Fibroblast of the aortic adventitia (primary cell): ENCODE data around the gene NHERF2. TPM values are rescaled to one million over a fixed set of nuclear protein-coding genes. Genes with fewer than 3 reads are reported as not detected.

Experiments used
- DNase-seq: peaks from one replicate; pipeline ENCODE4 v3.0.0-alpha.2; 2010; ENCODE audit warnings: low read depth
- H3K4me3 ChIP-seq: 2 replicates; pipeline ENCODE4 v1.5.1; 2011; ENCODE audit warnings: low read depth, mild to moderate bottlenecking, control low read depth, low read length, moderate library complexity
- CTCF ChIP-seq: IDR thresholded peaks from 2 replicates; pipeline ENCODE4 v1.5.1; 2011; ENCODE audit warnings: mild to moderate bottlenecking, low read length, control low read depth, inconsistent platforms; ENCODE audit not compliant: insufficient read depth
- small RNA-seq: library from RNA; depleted of rRNA; stranded (forward); fragments of <200 nt; gene quantifications from one replicate; pipeline ENCODE3, GENCODE V24; 2012
- total RNA-seq: library from RNA; depleted of rRNA; stranded (reverse); fragments of >200 nt; gene quantifications from 2 replicates; pipeline ENCODE4 v1.2.3, GENCODE V29; 2012; ENCODE audit warnings: low replicate concordance

Gene NHERF2
- total RNA-seq, 1 donor = 26.3 TPM

- TF ChIP-seq CTCF = no peak
- no peak overlapping the region for H3K4me3 ChIP-seq
- no peak for DNase-seq
Measured at GRCh38 chr16:2087748-2088631, 61.3 kb downstream of the NHERF2 start.

Small RNA genes within 50 kb of the gene (small RNA-seq; reads per million reads assigned to genes)
- gene RN7SL219P = not detected

Other genes starting within 250 kb of the NHERF2 start
- gene SPSB3, start 244.3 kb upstream of the NHERF2 start, total RNA-seq = 21.6 and 34.8 TPM in 2 replicates
- gene NUBP2, start 243.9 kb upstream of the NHERF2 start, total RNA-seq = 21.8 and 44.6 TPM in 2 replicates
- 0.16 and 0.27 TPM in 2 replicates for gene IGFALS, start 233.2 kb upstream of the NHERF2 start, total RNA-seq
- gene HAGH, start 200.1 kb upstream of the NHERF2 start, total RNA-seq = 12.1 and 21.9 TPM in 2 replicates
- 36.7 and 204 TPM in 2 replicates for gene FAHD1, start 199.7 kb upstream of the NHERF2 start, total RNA-seq
- gene MEIOB, start 154.7 kb upstream of the NHERF2 start, total RNA-seq = 0.09 TPM in 1 of 2 replicates, not detected in the other
- gene HS3ST6, start 108.5 kb upstream of the NHERF2 start, total RNA-seq = not detected in 2 replicates
- 6.4 and 14.3 TPM in 2 replicates for gene MSRB1, start 83.7 kb upstream of the NHERF2 start, total RNA-seq
- gene RPL3L, start 72.2 kb upstream of the NHERF2 start, total RNA-seq = not detected in 2 replicates
- gene NDUFB10, start 67.4 kb upstream of the NHERF2 start, total RNA-seq = 56.1 and 105 TPM in 2 replicates
- 1,645 and 1,942 TPM in 2 replicates for gene RPS2, start 62.1 kb upstream of the NHERF2 start, total RNA-seq
- not detected in 2 replicates for gene RNF151, start 60.0 kb upstream of the NHERF2 start, total RNA-seq
- 22.7 and 31.8 TPM in 2 replicates for gene TBL3, start 54.8 kb upstream of the NHERF2 start, total RNA-seq
- not detected in 2 replicates for gene NOXO1, start 45.4 kb upstream of the NHERF2 start, total RNA-seq
- 8.6 and 10.5 TPM in 2 replicates for gene GFER, start 42.7 kb upstream of the NHERF2 start, total RNA-seq
- gene SYNGR3, start 36.9 kb upstream of the NHERF2 start, total RNA-seq = 0.98 and 1.4 TPM in 2 replicates
- gene ZNF598, start 17.1 kb upstream of the NHERF2 start, total RNA-seq = 13.8 and 18.8 TPM in 2 replicates
- 0.45 TPM in 1 of 2 replicates, not detected in the other for gene NPW, start 7.1 kb upstream of the NHERF2 start, total RNA-seq
- gene NTHL1, start 20.9 kb downstream of the NHERF2 start, total RNA-seq = 18.8 and 36.1 TPM in 2 replicates
- 58.7 and 145 TPM in 2 replicates for gene TSC2, start 21.1 kb downstream of the NHERF2 start, total RNA-seq
- 118 and 166 TPM in 2 replicates for gene PKD1, start 109.0 kb downstream of the NHERF2 start, total RNA-seq
- 0.27 and 3.6 TPM in 2 replicates for gene RAB26, start 121.7 kb downstream of the NHERF2 start, total RNA-seq
- gene TRAF7, start 128.9 kb downstream of the NHERF2 start, total RNA-seq = 64.3 and 91.0 TPM in 2 replicates
- 0.18 TPM in 1 of 2 replicates, not detected in the other for gene CASKIN1, start 169.7 kb downstream of the NHERF2 start, total RNA-seq
- gene MLST8, start 178.6 kb downstream of the NHERF2 start, total RNA-seq = 27.4 and 30.8 TPM in 2 replicates
- 0.57 and 2.4 TPM in 2 replicates for gene BRICD5, start 184.0 kb downstream of the NHERF2 start, total RNA-seq
- 7.6 and 11.3 TPM in 2 replicates for gene PGP, start 187.9 kb downstream of the NHERF2 start, total RNA-seq
- 18.7 and 41.7 TPM in 2 replicates for gene E4F1, start 196.7 kb downstream of the NHERF2 start, total RNA-seq
- 0.16 and 0.63 TPM in 2 replicates for gene DNASE1L2, start 209.5 kb downstream of the NHERF2 start, total RNA-seq
- gene ECI1, start 224.7 kb downstream of the NHERF2 start, total RNA-seq = 34.9 and 41.1 TPM in 2 replicates
- 49.5 and 94.7 TPM in 2 replicates for gene RNPS1, start 241.2 kb downstream of the NHERF2 start, total RNA-seq